Stimulated activated CD4-positive, alpha-beta T cell treated with anti-CD3 and anti-CD28 coated beads, Interleukin-2, amount 100 ng/mL, for 48 hours (primary cell): ENCODE measurements around the gene SMCO1.
A peak's percentile ranks its signal among the peaks of the same experiment; 100 is the strongest.
"Not testable (repeated sequence)": the region's sequence is repeated elsewhere in the genome, so short reads cannot be mapped to it uniquely, and the experiment has no call there.

Experiments
- DNase-seq, 2 donors: peaks; one replicate each; pipeline ENCODE4 v3.0.0-alpha.2; 2020

Gene SMCO1, protein sequence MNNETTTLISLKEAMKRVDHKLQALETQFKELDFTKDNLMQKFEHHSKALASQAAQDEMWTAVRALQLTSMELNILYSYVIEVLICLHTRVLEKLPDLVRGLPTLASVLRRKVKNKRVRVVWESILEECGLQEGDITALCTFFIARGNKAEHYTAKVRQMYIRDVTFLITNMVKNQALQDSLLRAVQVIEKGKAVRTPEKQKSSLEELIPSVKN

GRCh38 chr3:196514913-196515621, at the start of gene SMCO1:
Gene SMCO1 (minus strand): TSS chr3:196515346. CDS start chr3:196515209, 137 bp downstream.
- DNase-seq: no peak

DNA sequence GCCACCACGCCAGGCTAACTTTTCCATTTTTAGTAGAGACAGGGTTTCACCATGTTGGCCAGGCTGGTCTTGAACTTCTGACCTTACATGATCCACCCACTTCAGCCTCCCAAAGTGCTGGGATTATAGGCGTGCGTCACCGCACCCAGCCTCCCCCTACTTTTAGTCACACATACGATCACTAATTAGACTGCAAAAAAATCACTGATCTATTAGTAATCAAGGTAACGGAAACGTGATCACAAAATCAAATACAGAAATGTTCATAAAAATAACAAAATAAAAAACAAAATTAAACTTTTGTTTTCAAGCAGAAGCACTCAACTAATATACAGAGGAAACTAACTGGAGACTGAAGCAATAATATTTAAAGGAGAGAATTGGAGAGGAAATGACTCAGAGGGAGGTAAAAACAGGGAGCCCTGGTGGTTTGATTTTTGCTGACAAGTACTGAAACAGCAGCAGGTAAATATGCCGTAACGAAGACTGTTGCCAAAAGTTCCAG, 48.6 kb upstream of the SMCO1 start:
- DNase-seq: peak in 1 of 2 donors; percentile 5

GRCh38 chr3:196559826-196560225, 44.7 kb upstream of the SMCO1 start:
- no peak for DNase-seq

DNA sequence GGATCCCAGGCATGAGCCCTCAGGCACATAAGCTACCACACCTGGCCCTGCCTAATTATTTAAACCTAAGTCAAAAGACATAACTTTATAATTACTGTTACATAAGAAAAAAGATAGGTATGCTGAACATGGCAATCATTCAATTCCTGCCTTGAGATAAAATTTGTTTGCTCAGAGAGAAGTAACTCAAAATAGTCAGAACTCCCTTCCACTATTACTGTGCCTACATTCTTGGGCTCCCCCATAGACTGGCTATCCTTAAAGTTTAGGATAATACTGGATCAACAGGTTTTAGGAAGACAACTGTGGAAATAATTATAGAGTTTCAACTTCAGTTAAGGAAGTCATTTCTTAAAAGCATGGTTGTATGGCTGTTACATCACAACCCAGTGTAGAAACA, 43.3 kb upstream of the SMCO1 start:
- DNase-seq: no peak

- DNase-seq: no peak
Observed at GRCh38 chr3:196557236-196557635, 42.1 kb upstream of the SMCO1 start.

DNA sequence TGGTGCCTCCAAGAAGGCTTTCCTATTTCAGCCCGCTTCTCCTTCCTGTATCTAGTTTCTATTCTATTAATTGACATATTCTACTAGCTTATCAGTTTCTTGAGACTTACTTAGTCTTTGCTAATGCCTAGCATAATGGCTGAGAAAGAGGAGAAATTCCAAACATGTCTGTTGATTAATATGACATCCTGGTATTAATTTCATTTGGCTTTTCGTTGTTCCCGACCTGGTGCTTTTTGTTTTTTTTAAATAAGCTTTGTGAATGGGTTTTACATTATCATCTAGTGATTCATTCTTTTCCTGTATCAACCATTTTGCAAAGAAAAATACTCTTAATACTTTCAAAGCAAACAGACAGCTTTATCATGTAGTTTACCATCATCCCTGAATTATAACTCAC, 40.1 kb upstream of the SMCO1 start:
- DNase-seq: no peak

- no peak for DNase-seq
Observed at GRCh38 chr3:196554205-196554604, 39.1 kb upstream of the SMCO1 start.

GRCh38 chr3:196553551-196553950, 38.4 kb upstream of the SMCO1 start:
- DNase-seq: no peak

GRCh38 chr3:196552253-196552652, 37.1 kb upstream of the SMCO1 start:
- no peak for DNase-seq

- not testable (repeated sequence) for DNase-seq
Observed at GRCh38 chr3:196550172-196550571, 35.0 kb upstream of the SMCO1 start.

DNA sequence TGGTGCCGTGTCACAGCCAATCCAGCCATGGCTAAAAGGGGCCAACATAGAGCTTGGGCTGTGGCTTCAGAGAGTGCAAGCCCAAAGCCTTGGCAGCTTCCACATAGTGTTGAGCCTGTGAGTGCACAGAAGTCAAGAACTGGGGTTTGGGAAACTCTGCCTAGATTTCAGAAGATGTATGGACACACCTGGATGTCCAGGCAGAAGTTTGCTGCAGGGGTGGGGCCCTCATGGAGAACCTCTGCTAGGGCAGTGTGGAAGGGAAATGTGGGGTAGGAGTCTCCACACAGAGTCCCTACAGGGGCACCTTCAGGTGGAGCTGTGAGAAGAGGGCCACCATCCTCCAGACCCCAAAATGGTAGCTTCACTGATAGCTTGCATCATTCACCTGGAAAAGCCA, 34.2 kb upstream of the SMCO1 start:
- DNase-seq: not testable (repeated sequence)

- no peak for DNase-seq
Observed at GRCh38 chr3:196547067-196547466, 31.9 kb upstream of the SMCO1 start.

- DNase-seq: no peak
Observed at GRCh38 chr3:196546537-196546936, 31.4 kb upstream of the SMCO1 start.

GRCh38 chr3:196544491-196544992, 29.4 kb upstream of the SMCO1 start:
- DNase-seq: no peak

DNA sequence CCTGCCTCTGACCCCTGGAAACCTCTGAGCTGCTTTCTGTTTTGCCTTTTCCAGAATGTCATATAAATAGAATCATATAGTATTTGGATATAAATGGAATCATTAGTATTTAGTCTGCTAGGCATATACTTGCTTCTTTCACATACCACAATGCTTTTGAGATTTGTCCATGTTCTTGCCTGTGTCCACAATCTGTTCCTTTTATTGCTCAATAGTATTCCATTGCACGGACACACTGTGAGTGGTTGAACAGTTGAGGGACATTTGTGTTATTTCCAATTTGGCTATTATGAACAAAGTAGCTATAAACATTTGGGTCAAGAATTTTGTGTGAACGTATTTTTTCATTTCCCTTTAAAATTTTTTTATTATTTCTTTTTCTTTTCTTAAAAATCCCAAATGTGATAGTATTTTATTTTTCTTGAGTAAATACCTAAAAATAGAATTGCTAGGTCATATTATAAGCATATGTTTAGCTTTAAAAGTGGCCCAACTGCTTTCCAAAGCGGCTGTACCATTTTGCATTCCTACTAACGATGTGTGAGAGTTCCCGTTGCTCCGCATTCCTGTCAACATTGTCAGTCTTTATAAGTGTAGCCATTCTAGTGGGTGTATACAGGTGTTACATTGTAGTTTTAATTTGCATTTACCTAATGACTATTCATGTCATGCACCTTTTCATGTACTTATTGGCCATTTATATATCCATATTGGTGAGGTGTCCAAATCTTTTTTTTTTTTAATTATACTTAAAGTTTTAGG, 26.7 kb upstream of the SMCO1 start:
- no peak for DNase-seq

- peak; percentile 69 to 71 for DNase-seq
Observed at GRCh38 chr3:196537319-196537984, 22.3 kb upstream of the SMCO1 start.

GRCh38 chr3:196533260-196533681, 18.1 kb upstream of the SMCO1 start:
- no peak for DNase-seq

GRCh38 chr3:196531418-196531817, 16.3 kb upstream of the SMCO1 start:
- no peak for DNase-seq

DNA sequence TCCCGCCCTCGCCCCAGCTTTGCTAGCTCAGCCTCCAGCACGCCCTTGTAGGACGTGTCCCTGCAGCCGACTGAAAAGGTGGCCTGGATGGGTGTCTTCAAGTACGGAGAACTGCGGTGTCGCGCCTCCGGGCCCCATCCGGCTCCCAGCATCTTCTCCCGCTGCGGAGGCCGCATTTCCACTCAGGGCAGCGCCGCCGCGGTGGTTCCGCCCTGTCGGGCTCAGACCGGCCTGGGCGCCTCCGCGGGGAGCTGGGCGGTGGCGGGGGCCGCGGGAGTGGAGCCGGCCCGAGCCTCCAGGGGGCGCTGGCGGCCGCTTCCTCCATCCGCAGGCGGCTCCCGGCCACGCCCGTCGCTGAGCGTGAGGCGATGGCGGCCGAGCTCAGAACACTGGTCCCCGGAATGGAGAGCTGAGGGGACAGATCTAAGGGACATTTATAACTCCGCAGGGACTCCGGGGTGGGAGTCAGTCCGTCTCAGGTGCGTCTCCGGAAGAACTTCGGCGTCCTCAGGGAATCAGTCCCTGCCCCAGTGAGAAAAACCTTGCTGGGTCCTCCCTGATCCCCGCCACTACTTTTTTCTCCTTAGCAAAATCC, 13.6 kb upstream of the SMCO1 start:
- peak; percentile 87 to 95 for DNase-seq

DNA sequence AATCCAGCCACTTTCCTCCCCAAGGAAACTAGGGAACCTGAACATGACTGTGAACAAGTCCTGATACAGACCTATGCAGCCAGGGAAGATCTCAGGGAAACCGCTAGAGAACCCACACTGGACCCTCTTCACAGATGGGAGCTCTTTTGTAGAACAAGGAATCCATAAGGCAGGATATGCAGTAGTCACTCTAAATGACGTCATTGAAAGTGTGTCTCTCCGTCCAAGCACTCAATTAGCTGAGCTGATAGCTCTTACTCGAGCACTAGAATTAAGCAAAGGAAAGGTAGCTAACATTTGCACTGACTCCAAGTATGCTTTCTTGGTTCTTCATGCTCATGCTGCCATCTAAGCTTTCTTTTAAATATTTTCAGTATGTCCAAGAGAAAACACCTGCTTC, 10.0 kb upstream of the SMCO1 start:
- DNase-seq: no peak

DNA sequence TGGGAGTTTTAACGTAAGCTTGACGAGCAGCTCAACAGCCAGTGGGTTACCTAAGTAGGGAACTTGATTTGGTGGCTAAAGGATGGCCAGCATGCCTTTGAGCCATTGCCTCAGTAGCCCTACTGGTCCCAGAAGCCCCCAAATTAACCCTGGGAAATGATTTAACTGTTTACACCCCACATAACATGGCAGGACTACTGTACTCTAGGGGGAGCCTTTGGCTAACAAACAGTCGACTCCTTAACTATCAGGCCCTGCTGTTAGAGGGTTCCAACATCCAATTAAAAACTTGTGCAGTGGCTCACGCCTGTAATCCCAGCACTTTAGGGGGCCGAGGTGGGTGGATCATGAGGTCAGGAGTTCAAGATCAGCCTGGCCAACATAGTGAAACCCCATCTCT, 9.4 kb upstream of the SMCO1 start:
- DNase-seq: no peak

GRCh38 chr3:196523841-196524240, 8.7 kb upstream of the SMCO1 start:
- DNase-seq: no peak
